Dermis blood vessel endothelial cell (primary cell): ENCODE measurements around the gene CCDC194. TPM values are rescaled to one million over a fixed set of nuclear protein-coding genes. Genes with fewer than 3 reads are reported as not detected.
"Not testable (repeated sequence)": the region's sequence is repeated elsewhere in the genome, so short reads cannot be mapped to it uniquely, and the experiment has no call there.

Experiments
- DNase-seq: peaks from one replicate; pipeline ENCODE4 v3.0.0; 2010
- total RNA-seq: library from RNA; depleted of rRNA; stranded (reverse); fragments of >200 nt; gene quantifications from 2 replicates; pipeline ENCODE4 v1.2.3, GENCODE V29; 2014

The CCDC194 gene
- total RNA-seq, 1 donor from 2014 or later = 0.17 TPM

DNA sequence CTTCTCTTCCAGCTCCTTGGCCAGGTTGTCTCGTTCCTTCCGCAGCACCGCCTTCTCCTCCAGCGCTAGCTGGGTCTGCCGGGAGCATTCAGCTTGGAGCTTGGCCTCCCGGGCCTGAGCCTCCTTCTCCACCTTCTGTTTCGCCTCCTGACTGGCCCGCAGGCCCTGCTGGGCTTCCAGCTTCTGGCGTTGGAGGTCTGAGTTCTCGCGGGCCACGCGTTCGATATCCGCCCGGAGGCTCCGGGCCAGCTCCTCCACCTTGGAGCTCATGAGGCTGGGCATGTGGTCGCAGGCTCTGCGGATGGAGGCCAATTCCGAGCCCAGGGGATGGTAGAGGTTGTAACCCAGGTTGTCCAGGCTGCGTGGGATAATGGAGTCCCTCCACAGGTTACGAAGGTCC, 28.6 kb downstream of the CCDC194 start:
- no peak for DNase-seq

GRCh38 chr19:17363852-17364605, 30.0 kb downstream of the CCDC194 start:
- DNase-seq = not testable (repeated sequence)

GRCh38 chr19:17359905-17360800, 33.8 kb downstream of the CCDC194 start:
- no peak for DNase-seq

GRCh38 chr19:17358395-17358794, 35.6 kb downstream of the CCDC194 start:
- DNase-seq = no peak

DNA sequence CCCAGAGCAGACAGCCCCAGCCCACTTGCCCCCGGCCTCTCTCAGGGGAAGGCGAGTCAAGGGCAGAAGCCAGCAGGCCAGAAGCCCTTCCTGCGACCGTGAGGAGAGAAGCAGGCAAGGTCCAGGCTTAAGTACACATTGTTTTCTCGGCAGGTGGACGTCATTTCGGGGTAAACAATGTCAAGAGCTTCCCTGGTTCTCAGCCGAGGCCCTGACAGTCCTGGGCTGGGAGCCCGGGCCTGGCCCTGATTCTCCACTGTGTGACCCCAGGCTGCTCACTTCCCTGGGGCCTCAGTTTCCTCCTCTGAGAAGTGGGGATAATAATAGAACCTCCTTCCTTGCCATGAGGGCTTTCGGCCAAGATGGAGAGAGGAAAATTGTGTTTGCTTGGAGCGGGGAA, 36.3 kb downstream of the CCDC194 start:
- DNase-seq = peak; percentile 27

- no peak for DNase-seq
These were observed 36.8 kb downstream of the CCDC194 start for GRCh38 chr19:17357078-17357666.

GRCh38 chr19:17353386-17353785, 40.6 kb downstream of the CCDC194 start:
- DNase-seq = no peak

DNA sequence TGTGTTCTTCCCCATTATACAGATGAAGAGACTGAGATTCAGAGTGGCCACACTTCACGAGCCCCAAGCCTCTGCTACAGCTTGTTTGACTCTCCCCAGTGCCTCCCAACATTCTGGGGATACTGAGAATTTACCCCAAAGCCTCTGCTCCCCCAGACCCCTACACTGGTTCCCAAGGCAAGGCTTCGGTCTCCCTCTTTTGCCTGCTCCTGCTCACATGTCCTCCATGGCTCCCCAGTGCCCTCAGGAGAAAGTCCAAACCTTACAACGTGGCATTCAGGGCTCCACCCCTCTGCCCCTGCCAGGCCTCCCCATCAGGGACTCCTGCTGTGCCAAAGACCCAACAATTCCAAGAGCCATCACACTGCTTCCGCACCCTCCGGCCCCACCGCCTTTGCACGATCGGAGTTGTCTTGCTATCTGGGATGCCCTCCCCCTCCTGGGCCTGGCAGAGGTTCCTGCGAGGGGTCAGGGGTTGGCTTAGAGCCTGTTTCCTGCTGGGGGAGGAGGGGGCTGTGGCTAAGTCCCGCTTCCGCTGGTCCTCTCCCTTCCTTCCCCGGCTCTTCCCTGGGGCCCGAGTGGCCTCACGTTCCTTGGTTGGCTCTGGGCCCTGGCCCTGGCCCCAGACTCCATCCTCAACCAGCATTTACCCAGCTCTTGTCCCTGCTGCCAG, 41.3 kb downstream of the CCDC194 start:
- DNase-seq = peak; percentile 20

DNA sequence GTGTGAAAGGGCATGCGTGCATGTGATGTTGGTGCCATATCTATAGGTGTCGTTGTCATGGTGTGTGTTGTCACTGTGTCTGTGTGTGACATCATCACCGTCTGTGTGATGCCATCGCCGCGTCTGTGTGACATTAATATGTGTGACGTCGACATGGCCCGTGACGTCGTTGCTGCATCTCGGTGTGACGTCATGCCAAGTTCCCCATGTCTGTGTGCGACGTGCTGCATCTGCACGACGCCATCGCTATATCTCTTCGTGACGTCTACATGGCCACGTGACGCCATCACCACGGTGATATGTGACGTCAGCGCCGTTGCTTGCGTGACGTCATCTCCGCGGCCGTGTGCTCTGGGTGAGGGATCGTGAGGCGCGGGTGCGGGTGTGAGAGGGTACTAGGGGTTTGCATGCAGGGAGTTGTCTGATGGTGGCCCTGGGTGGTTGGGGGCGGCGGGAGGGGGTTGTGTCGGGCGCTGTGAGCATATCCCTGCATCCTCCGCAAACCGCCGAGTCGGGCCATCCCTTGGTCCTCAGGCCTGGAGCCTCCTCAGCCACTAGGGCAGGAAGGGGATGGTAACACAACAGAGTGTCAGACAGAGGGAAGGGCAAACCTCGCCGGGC, 42.1 kb downstream of the CCDC194 start:
- DNase-seq = no peak

DNA sequence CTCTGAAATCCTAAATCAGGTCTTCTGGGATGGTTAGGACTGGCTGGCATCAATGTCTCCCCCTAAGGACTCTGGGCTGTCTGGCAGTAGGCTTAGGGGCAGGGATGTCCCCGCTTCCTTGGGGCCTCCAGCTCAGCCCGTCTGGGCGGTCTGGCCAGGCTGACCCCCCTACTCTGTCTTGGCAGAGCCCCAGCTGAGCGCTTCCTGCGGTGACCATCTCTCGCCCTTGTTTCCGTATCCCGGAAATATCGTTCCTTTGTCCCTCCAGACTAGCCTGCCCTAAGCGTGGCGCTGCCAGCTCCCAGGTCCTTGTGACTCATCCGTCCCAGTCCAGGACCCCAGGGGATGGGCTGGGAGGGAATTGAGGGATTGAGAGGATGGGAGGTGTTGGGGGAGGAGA, 45.3 kb downstream of the CCDC194 start:
- DNase-seq = peak; percentile 92

- peak; percentile 20 for DNase-seq
These were observed 46.1 kb downstream of the CCDC194 start for GRCh38 chr19:17347877-17348276.

GRCh38 chr19:17347361-17347760, 46.6 kb downstream of the CCDC194 start:
- peak; percentile 64 for DNase-seq

- DNase-seq = peak; percentile 77
These were observed 47.8 kb downstream of the CCDC194 start for GRCh38 chr19:17346109-17346671.

DNA sequence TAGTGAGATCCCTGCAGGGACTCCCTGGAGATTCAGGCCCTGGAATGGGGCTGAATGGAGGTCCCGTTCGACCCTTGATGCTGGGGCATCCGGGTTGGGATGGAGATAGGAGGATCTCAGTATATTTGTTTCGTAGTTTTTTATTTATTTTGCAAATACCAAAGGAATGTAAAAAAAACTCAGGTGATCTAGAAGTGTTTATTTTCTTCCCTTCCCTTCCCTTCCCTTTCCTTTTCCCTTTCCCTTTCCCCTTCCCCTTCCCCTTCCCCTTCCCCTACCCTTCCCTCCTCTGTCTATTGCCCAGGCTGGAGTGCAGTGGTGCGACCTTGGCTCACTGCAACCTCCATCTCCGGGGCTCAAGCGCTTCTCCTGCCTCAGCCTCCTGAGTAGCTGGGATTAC, 52.2 kb downstream of the CCDC194 start:
- DNase-seq = no peak

DNA sequence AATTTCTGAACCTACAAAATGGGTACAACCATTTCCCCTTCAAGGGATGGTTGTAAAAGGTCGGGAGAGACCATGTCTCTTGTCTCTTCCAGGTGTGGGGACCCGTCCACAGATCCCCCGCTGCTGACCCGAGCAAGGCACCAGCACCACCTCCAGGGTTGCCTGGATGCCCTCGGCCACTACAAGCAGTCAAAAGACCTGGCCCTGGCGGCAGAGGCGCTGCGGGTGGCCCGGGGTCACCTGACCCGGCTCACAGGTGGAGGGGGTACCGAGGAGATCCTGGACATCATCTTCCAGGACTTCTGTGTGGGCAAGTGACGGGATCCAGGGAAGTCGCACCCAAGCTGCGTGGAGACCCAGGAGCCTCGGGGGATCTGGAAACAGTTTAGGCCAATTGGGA, 52.6 kb downstream of the CCDC194 start:
- DNase-seq = no peak

- DNase-seq = no peak
These were observed 53.1 kb downstream of the CCDC194 start for GRCh38 chr19:17340871-17341357.

Other genes with a start within 250 kb of the CCDC194 start
- gene USE1, start 178.8 kb downstream of the CCDC194 start, total RNA-seq = 18.7 and 24.8 TPM in 2 replicates
- gene OCEL1, start 168.0 kb downstream of the CCDC194 start, total RNA-seq = 3.8 and 4.4 TPM in 2 replicates
- gene NR2F6, start 148.3 kb downstream of the CCDC194 start, total RNA-seq = 63.1 and 82.0 TPM in 2 replicates
- 48.6 and 75.9 TPM in 2 replicates for gene USHBP1, start 129.5 kb downstream of the CCDC194 start, total RNA-seq
- gene BABAM1, start 126.8 kb downstream of the CCDC194 start, total RNA-seq = 98.2 and 137 TPM in 2 replicates
- gene ANKLE1, start 112.3 kb downstream of the CCDC194 start, total RNA-seq = 0.68 and 1.5 TPM in 2 replicates
- gene ABHD8, start 90.8 kb downstream of the CCDC194 start, total RNA-seq = 9.5 and 11.7 TPM in 2 replicates
- gene MRPL34, start 88.3 kb downstream of the CCDC194 start, total RNA-seq = 40.1 and 52.4 TPM in 2 replicates
- 20.9 and 39.3 TPM in 2 replicates for gene DDA1, start 84.6 kb downstream of the CCDC194 start, total RNA-seq
- 5.0 and 6.8 TPM in 2 replicates for gene ANO8, start 59.3 kb downstream of the CCDC194 start, total RNA-seq
- 12.3 and 14.1 TPM in 2 replicates for gene GTPBP3, start 56.6 kb downstream of the CCDC194 start, total RNA-seq
- 15.2 and 73.9 TPM in 2 replicates for gene PLVAP, start 16.9 kb downstream of the CCDC194 start, total RNA-seq
- gene BST2, start 11.4 kb upstream of the CCDC194 start, total RNA-seq = 1.8 and 6.5 TPM in 2 replicates
- gene MVB12A, start 25.9 kb upstream of the CCDC194 start, total RNA-seq = 47.4 and 60.9 TPM in 2 replicates
- not detected in 2 replicates for gene TMEM221, start 54.5 kb upstream of the CCDC194 start, total RNA-seq
- gene NXNL1, start 66.7 kb upstream of the CCDC194 start, total RNA-seq = not detected in 2 replicates
- gene SLC27A1, start 76.3 kb upstream of the CCDC194 start, total RNA-seq = 31.7 and 35.5 TPM in 2 replicates
- gene PGLS, start 117.5 kb upstream of the CCDC194 start, total RNA-seq = 65.7 and 74.7 TPM in 2 replicates
- gene COLGALT1, start 161.5 kb upstream of the CCDC194 start, total RNA-seq = 105 and 106 TPM in 2 replicates